B cell (primary cell): ENCODE results near the gene CDNF. TPM values are rescaled to one million over a fixed set of nuclear protein-coding genes. Genes with fewer than 3 reads are reported as not detected.

ENCODE experiments used
- ATAC-seq: fragments of 200-7000 bp; cut with Tn5 transposase; one replicate; pipeline ENCODE4 v1.10.0; 2021; ENCODE audit warnings: low read depth, mild to moderate bottlenecking, moderate number of reproducible peaks, moderate library complexity
- CTCF ChIA-PET: fragments of 350-600 bp; sonication (Branson Sonifier 250); formaldehyde crosslinking; loops from one replicate; lab custom pipeline; 2021; ENCODE audit warnings: antibody characterized with exemption, inconsistent platforms; lab: Charles Lee
- POLR2A ChIA-PET: fragments of 350-600 bp; sonication (Branson Sonifier 250); formaldehyde crosslinking; loops from one replicate; lab custom pipeline; 2021; ENCODE audit warnings: antibody characterized with exemption; lab: Charles Lee
- DNase-seq: peaks from one replicate; pipeline ENCODE4 v3.0.0; 2013
- H2AFZ ChIP-seq: 2 replicates; pipeline ENCODE4 v1.6.1; 2012; ENCODE audit warnings: mild to moderate bottlenecking, low read depth, low read length; ENCODE audit not compliant: insufficient read depth, poor library complexity, severe bottlenecking
- H3K27ac ChIP-seq, 2 donors: 1 replicate in 1 of 2; 2 replicates in 1 of 2; pipeline ENCODE4 v1.5.1; 2012 to 2013; ENCODE audit warnings: low read length in 2 of 2, mild to moderate bottlenecking in 2 of 2, moderate library complexity in 1 of 2
- H3K27me3 ChIP-seq, 4 experiments: fragments of 200-600 bp in 1 of 4; sonication (generic) in 1 of 4; replicated peaks in 1 of 4; 1 replicate in 2 of 4; 2 replicates in 2 of 4; pipeline versions ENCODE4 v1.6.1 to v1.7.0; 2013 to 2016; ENCODE audit warnings: low read length in 3 of 4, mild to moderate bottlenecking in 2 of 4, mixed read lengths in 1 of 4, moderate library complexity in 1 of 4; ENCODE audit not compliant: insufficient read depth in 4 of 4, control insufficient read depth in 3 of 4; ENCODE audit errors: control extremely low read depth in 1 of 4
- H3K36me3 ChIP-seq, 2 experiments: replicated peaks in 1 of 2; 1 replicate in 1 of 2; 2 replicates in 1 of 2; pipeline versions ENCODE4 v1.6.1 to v1.7.1; 2013; ENCODE audit warnings: low read length in 1 of 2; ENCODE audit not compliant: insufficient read depth in 2 of 2, control insufficient read depth in 1 of 2; ENCODE audit errors: control extremely low read depth in 1 of 2, extremely low read depth in 1 of 2
- H3K4me1 ChIP-seq, 2 donors: fragments of 200-600 bp in 1 of 2; sonication (generic) in 1 of 2; 1 replicate in 1 of 2; 2 replicates in 1 of 2; pipeline versions ENCODE4 v1.5.1 to v1.6.1; 2013 to 2017; ENCODE audit warnings: low read length in 2 of 2; ENCODE audit not compliant: control insufficient read depth in 2 of 2, insufficient read depth in 2 of 2
- H3K4me2 ChIP-seq: replicated peaks from 2 replicates; pipeline ENCODE3; 2012; ENCODE audit warnings: mild to moderate bottlenecking, low read depth, low read length; ENCODE audit not compliant: poor library complexity, severe bottlenecking
- H3K4me3 ChIP-seq, 5 experiments: fragments of 200-600 bp in 1 of 5; sonication (generic) in 1 of 5; 1 replicate in 3 of 5; 2 replicates in 2 of 5; pipeline versions ENCODE4 v1.5.1 to v1.7.0; 2011 to 2016; ENCODE audit warnings: low read length in 4 of 5, mild to moderate bottlenecking in 4 of 5, low read depth in 2 of 5, control low read depth in 1 of 5, moderate library complexity in 1 of 5; ENCODE audit not compliant: insufficient read depth in 1 of 5; ENCODE audit errors: control extremely low read depth in 1 of 5, extremely low read depth in 1 of 5
- H3K79me2 ChIP-seq: fragments of 200-600 bp; sonication (generic); one replicate; pipeline ENCODE4 v1.6.0; 2016; ENCODE audit warnings: low read length; ENCODE audit not compliant: control insufficient read depth, insufficient read depth
- H3K9ac ChIP-seq: fragments of 200-600 bp; sonication (generic); 2 replicates; pipeline ENCODE4 v1.6.1; 2017; ENCODE audit warnings: mild to moderate bottlenecking, low read length, moderate library complexity
- H3K9me3 ChIP-seq, 3 donors: one replicate each; pipeline versions ENCODE4 v1.6.1 to v1.7.1; 2013; ENCODE audit warnings: low read length in 2 of 3; ENCODE audit not compliant: control insufficient read depth in 2 of 3, insufficient read depth in 1 of 3; ENCODE audit errors: control extremely low read depth in 1 of 3
- H4K20me1 ChIP-seq: 2 replicates; pipeline ENCODE4 v1.6.0; 2012; ENCODE audit warnings: mild to moderate bottlenecking, low read length; ENCODE audit not compliant: insufficient read depth, control insufficient read depth, poor library complexity, severe bottlenecking
- H3K27ac Mint-ChIP-seq: one replicate; pipeline ENCODE4 v1.8.0; 2021; ENCODE audit warnings: mixed read lengths
- H3K27me3 Mint-ChIP-seq: one replicate; pipeline ENCODE4 v1.8.0; 2021; ENCODE audit warnings: mixed read lengths
- H3K4me1 Mint-ChIP-seq: one replicate; pipeline ENCODE4 v1.8.0; 2021; ENCODE audit warnings: mixed read lengths
- H3K4me3 Mint-ChIP-seq: one replicate; pipeline ENCODE4 v1.8.0; 2021; ENCODE audit warnings: mixed read lengths
- H3K9me3 Mint-ChIP-seq: one replicate; pipeline ENCODE4 v1.8.0; 2022; ENCODE audit warnings: mixed read lengths; ENCODE audit not compliant: insufficient read depth
- CTCF ChIP-seq: fragments of 200-600 bp; IDR thresholded peaks from one replicate; pipeline ENCODE4 v1.8.0; 2022; ENCODE audit warnings: antibody characterized with exemption, mild to moderate bottlenecking
- EZH2 ChIP-seq: IDR thresholded peaks from 2 replicates; pipeline ENCODE4 v1.6.1; 2012; ENCODE audit warnings: borderline replicate concordance, low read depth, mild to moderate bottlenecking, moderate library complexity, low read length; ENCODE audit not compliant: insufficient read depth, poor library complexity, severe bottlenecking
- WGBS: methylation state at CpG from one replicate; pipeline ENCODE4 v1.1.5; 2013; ENCODE audit warnings: missing lambda C conversion rate; ENCODE audit not compliant: insufficient coverage; 5-methylcytosine and 5-hydroxymethylcytosine counted together
- intact Hi-C: fragments of 100-400 bp; cut with micrococcal nuclease; formaldehyde crosslinking; loops from one replicate; pipeline ENCODE4 v1.10.0; 2022
- polyA plus RNA-seq: library from polyadenylated mRNA; depleted of rRNA; stranded (reverse); fragments of >200 nt; gene quantifications from 2 replicates; pipeline ENCODE4 v1.2.3, GENCODE V29; 2012
- total RNA-seq, 2 donors: library from RNA; stranded (reverse); fragments of 120-200 nt in 1 of 2; gene quantifications; 1 replicate in 1 of 2; 2 replicates in 1 of 2; pipeline versions ENCODE4 v1.2.3 to v1.2.4, GENCODE V29; 2013 to 2022

The CDNF gene
- total and polyA plus RNA-seq, 2 donors (not counting 1 experiment from before 2014, with no cell fraction given), result 1.4 to 1.8 TPM

DNA sequence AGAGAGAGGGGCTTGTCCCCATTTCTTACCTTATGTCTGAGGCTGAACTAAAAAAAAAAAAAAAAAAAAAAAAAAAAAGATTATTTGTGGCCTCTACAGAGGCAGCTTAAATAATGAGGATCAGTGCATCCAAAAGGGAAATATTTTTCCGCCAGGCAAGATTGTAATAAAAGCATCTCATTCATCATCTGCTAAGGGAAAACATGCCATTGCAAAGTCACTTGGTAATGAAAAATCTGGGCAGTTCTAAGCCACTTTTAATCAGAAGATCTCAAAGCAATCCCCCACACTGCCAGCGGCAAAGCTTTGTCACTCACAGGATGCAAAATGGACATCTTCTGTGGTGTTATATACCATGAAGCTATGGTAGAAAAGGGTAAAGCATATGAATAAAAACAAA lies 66.9 kb downstream of the CDNF start:
- WGBS, result 100% methylated on average over 1 of the region's 2 CpGs
- ChIA-PET POLR2A (interaction anchor here (0.6 kb wide), 2 partner anchors 16 to 55 kb away, joined by 5 to 6 read pairs; no protein-coding TSS in a partner anchor), CTCF (interaction anchor here (0.6 kb wide), 1 partner anchor 149 kb away, joined by 4 read pairs; no protein-coding TSS in a partner anchor)
- no peak overlapping the region for H3K4me3 ChIP-seq
- no peak overlapping the region for H3K9ac ChIP-seq
- ATAC-seq (no peak), DNase-seq (no peak)
- Mint-ChIP-seq H3K27me3 (no peaks in the 10 kb centered on the region), H3K27ac (no peak overlapping the region), H3K4me3 (no peak overlapping the region), H3K9me3 (no peaks in the 10 kb centered on the region), H3K4me1 (peaks cover 10% of the 10 kb centered on the region)
- TF ChIP-seq CTCF (no peak), EZH2 (no peak)
- no peaks in the 10 kb centered on the region for H3K27me3 ChIP-seq
- intact Hi-C loops, result no loop called here
- H3K9me3 ChIP-seq, result no peaks in the 10 kb centered on the region
- no peak overlapping the region for H3K27ac ChIP-seq
- no peak overlapping the region for H3K4me2 ChIP-seq
- H3K79me2 ChIP-seq, result no peaks in the 10 kb centered on the region
- H3K4me1 ChIP-seq, result peaks cover 0 to 8% of the 10 kb centered on the region in 2 donors
- no peak overlapping the region for H2AFZ ChIP-seq
- H3K36me3 ChIP-seq, result no peaks in the 10 kb centered on the region
- H4K20me1 ChIP-seq, result no peaks in the 10 kb centered on the region

Other genes with a start within 250 kb of the CDNF start
- 318 and 347 TPM in 2 replicates for gene FAM107B, start 63.1 kb downstream of the CDNF start, total RNA-seq
- gene FAM107B, start 63.1 kb downstream of the CDNF start, polyA plus RNA-seq, result 31.9 and 60.6 TPM in 2 replicates
- 12.5 and 12.8 TPM in 2 replicates for gene HSPA14, start 269 bp upstream of the CDNF start, total RNA-seq
- 10.8 and 19.4 TPM in 2 replicates for gene HSPA14, start 269 bp upstream of the CDNF start, polyA plus RNA-seq
- gene MSANTD7, start 269 bp upstream of the CDNF start, total RNA-seq, result 12.9 and 15.2 TPM in 2 replicates
- 6.2 and 6.8 TPM in 2 replicates for gene MSANTD7, start 269 bp upstream of the CDNF start, polyA plus RNA-seq
- gene SUV39H2, start 40.8 kb upstream of the CDNF start, total RNA-seq, result 3.2 and 3.5 TPM in 2 replicates
- gene SUV39H2, start 40.8 kb upstream of the CDNF start, polyA plus RNA-seq, result 0.59 and 0.73 TPM in 2 replicates
- gene DCLRE1C, start 116.1 kb upstream of the CDNF start, total RNA-seq, result 58.8 and 61.8 TPM in 2 replicates
- gene DCLRE1C, start 116.1 kb upstream of the CDNF start, polyA plus RNA-seq, result 20.5 and 24.0 TPM in 2 replicates
- gene MEIG1, start 121.4 kb upstream of the CDNF start, total RNA-seq, result 0.69 TPM in 1 of 2 replicates, not detected in the other
- gene MEIG1, start 121.4 kb upstream of the CDNF start, polyA plus RNA-seq, result not detected in 2 replicates
- not detected in 2 replicates for gene OLAH, start 205.9 kb upstream of the CDNF start, total RNA-seq
- gene OLAH, start 205.9 kb upstream of the CDNF start, polyA plus RNA-seq, result not detected in 2 replicates